ENCODE results near the gene CCNG2. TPM values are rescaled to one million over a fixed set of nuclear protein-coding genes. Genes with fewer than 3 reads are reported as not detected.

Gene CCNG2
- total and polyA plus RNA-seq, 2 of the 13 experiments (the other 11 are each of a cell fraction or from before 2014, with no cell fraction given) = 3.9 to 11.5 TPM

DNA sequence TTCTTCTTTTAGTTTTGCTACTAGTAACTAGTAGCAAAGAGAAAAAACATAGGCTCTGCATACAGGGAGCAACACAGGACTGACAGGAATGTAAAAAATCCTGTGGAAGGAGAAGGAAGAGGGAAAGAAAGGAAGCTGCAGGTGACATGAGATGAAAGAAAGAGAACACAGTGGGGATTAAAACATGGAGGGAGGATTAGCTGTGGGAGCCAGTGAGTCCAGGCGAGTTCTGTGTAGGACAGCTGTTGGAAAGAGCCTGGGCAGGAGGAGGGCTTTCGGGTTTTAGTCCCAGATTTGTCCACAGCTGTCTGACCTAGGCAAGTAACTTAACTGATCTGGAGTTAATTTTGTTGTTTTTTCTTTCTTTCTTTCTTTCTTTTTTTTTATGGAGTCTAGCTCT, 21.6 kb downstream of the CCNG2 start:
- DNase-seq (ENCODE audit: low spot score) (no peak), ATAC-seq (no peak), FAIRE-seq (no peak)
- Histone ChIP-seq H3K27ac (ENCODE audit: extremely low read length, insufficient read depth, low read length) (no peak overlapping the region), H3K9me3 (ENCODE audit: low read length) (no peaks in the 10 kb centered on the region), H3K27me3 (ENCODE audit: control insufficient read depth in 1 of 2, insufficient read depth in 2 of 2, low read length in 2 of 2) (peaks cover 2 to 18% of the 10 kb centered on the region in 2 experiments; a peak in 3 of 5 replicates), H3K9ac (ENCODE audit: insufficient read depth, low read depth, low read length) (no peak overlapping the region), H4K20me1 (ENCODE audit: insufficient read depth, low read length) (no peaks in the 10 kb centered on the region), H3K36me3 (replicated peaks in 1 of 2; ENCODE audit: control insufficient read depth in 1 of 2, insufficient read depth in 2 of 2, low read length in 2 of 2) (no peaks in the 10 kb centered on the region), H3K79me2 (ENCODE audit: insufficient read depth, low read length) (no peaks in the 10 kb centered on the region), H3K4me1 (ENCODE audit: insufficient read depth, low read length) (no peaks in the 10 kb centered on the region), H3K4me3 (replicated peaks in 1 of 3; ENCODE audit: insufficient read depth in 1 of 3, low read depth in 2 of 3, low read length in 3 of 3) (no peak overlapping the region), H3K4me2 (ENCODE audit: low read depth, low read length) (no peak overlapping the region), H2AFZ (ENCODE audit: low read length) (no peak overlapping the region)
- TF ChIP-seq HDAC2 (CRISPR knock-in tag; IDR thresholded peaks at IDR 0.05) = no peak
- no peak for TF ChIP-seq SIN3A (IDR thresholded peaks at IDR 0.05; ENCODE audit: borderline replicate concordance, low read depth, low read length)
- no peak for TF ChIP-seq ZNF468 (CRISPR knock-in tag; IDR thresholded peaks at IDR 0.05)
- TF ChIP-seq ZSCAN25 (CRISPR knock-in tag; IDR thresholded peaks at IDR 0.05) = no peak
- TF ChIP-seq, protein P1, sequence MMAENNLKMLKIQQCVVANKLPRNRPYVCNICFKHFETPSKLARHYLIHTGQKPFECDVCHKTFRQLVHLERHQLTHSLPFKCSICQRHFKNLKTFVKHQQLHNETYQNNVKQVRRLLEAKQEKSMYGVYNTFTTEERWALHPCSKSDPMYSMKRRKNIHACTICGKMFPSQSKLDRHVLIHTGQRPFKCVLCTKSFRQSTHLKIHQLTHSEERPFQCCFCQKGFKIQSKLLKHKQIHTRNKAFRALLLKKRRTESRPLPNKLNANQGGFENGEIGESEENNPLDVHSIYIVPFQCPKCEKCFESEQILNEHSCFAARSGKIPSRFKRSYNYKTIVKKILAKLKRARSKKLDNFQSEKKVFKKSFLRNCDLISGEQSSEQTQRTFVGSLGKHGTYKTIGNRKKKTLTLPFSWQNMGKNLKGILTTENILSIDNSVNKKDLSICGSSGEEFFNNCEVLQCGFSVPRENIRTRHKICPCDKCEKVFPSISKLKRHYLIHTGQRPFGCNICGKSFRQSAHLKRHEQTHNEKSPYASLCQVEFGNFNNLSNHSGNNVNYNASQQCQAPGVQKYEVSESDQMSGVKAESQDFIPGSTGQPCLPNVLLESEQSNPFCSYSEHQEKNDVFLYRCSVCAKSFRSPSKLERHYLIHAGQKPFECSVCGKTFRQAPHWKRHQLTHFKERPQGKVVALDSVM (CRISPR knock-in tag; IDR thresholded peaks at IDR 0.05) = no peak
- TF ChIP-seq FLYWCH1 (CRISPR knock-in tag; IDR thresholded peaks at IDR 0.05) = no peak
- no peak for TF ChIP-seq ZNF251 (CRISPR knock-in tag; IDR thresholded peaks at IDR 0.05)
- TF ChIP-seq ZNF652 (CRISPR knock-in tag; IDR thresholded peaks at IDR 0.05; ENCODE audit: borderline replicate concordance, low read depth) = no peak
- no peak for TF ChIP-seq ZNF891 (CRISPR knock-in tag; IDR thresholded peaks at IDR 0.05)
- TF ChIP-seq JUNB (CRISPR knock-in tag; IDR thresholded peaks at IDR 0.05; ENCODE audit: borderline replicate concordance) = no peak
- no peak for TF ChIP-seq ZFYVE20 (CRISPR knock-in tag; IDR thresholded peaks at IDR 0.05; ENCODE audit: borderline replicate concordance, low read depth)
- no peak for TF ChIP-seq ZNF562 (CRISPR knock-in tag; IDR thresholded peaks at IDR 0.05; ENCODE audit: borderline replicate concordance)
- BruUV-seq (replicated peaks) = no TSS peak
- ChIA-PET CTCF (ENCODE audit: low intra/inter-chr PET ratio, low total read pairs) (no interaction called here), POLR2A (no interaction called here)
- 5% methylated on average over 2 of the region's 2 CpGs for WGBS (ENCODE audit: low lambda C conversion rate)
- in situ Hi-C loops (cut with HindIII; ENCODE audit: extremely low pct_ligation_motif_present, low pct_unique_long_range_greater_than_20kb) (no loop called here), intact Hi-C loops (cut with micrococcal nuclease; ENCODE audit: unreplicated experiment) (no loop called here)

Measured in HepG2 (cell line).